GM18909 (cell line): ENCODE data around the gene EIF4G3.
"Not testable (repeated sequence)": the region's sequence is repeated elsewhere in the genome, so short reads cannot be mapped to it uniquely, and the experiment has no call there.

Experiments
- ATAC-seq: cut with Tn5 transposase; IDR thresholded peaks from one replicate; pipeline ENCODE4 v1.9.1; 2021; ENCODE audit warnings: mild to moderate bottlenecking; ENCODE audit not compliant: unreplicated experiment, poor library complexity

The EIF4G3 gene

DNA sequence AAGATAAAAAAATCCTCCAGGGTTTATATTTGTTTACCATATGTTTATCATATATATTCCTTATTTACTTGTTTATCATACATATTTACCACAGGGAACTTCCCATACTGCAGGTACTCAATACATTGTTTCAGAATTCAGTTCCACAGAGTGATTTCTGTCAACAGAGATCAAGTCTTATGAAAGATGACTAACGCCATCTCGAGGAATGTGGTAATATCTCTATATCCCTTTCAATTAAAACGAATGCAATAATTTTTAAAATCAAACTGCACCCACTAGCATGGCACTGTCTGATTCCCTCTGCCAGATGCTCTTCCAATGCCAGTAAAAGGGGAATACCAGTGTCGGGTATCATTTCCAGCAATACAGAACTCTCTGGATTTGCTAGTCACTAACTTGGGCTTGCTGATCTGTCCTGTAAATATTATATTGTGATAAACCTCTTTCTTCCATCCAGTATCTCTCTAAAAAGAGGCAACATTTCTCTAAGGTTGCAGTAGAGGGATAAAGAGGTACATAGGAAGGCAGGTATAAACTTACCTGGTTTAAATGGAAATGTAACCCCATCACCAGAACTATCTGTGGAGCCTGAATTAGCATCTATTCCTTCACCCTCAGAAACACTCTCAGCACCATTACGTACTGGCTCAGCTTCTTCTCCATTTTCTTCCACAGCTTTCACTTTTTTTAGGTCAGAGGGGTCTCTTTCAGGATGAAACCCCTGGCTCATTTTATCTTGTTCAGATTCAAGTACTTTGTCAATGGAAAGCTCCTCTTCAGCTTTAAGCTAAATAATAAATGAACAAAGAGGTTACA is 277.3 kb downstream of the EIF4G3 start:
- no peak for ATAC-seq

- ATAC-seq = no peak
These were observed 279.9 kb downstream of the EIF4G3 start for GRCh38 chr1:20896826-20897225.

DNA sequence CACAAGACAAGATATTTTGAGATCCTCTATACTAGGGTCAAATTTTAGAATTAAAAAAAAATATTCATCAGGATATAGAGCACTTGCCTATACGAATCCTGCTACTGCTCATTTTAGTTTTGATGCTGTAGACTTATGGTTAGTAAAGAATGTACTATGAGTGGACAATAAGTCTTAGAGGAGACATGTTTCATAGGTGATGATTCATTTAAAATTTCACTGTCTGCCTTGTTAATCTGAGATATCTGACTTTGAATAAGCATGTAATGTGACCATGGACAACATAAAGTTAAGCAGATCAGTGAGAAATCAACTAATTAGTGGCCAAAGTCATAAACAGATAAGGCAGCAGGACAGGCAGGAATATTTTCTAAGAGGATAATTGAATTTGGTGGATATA is 282.8 kb downstream of the EIF4G3 start:
- no peak for ATAC-seq

DNA sequence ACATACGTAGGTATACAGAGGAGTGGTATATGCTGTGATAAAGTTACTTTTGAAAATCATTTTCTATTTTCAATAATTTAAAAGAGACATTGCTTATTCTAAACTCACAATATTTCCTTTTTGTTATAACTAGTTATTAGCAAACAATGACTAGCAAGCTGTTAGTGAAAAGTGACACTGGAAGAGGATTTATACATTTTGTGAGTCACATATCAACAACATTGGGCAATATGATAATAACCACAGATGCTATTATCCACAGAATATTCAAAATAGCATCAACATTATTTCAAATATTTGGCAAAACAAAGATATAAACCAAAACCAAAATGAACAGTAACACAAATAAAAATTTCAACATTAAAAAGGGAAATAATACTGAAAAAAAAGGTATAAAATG is 285.6 kb downstream of the EIF4G3 start:
- no peak for ATAC-seq

DNA sequence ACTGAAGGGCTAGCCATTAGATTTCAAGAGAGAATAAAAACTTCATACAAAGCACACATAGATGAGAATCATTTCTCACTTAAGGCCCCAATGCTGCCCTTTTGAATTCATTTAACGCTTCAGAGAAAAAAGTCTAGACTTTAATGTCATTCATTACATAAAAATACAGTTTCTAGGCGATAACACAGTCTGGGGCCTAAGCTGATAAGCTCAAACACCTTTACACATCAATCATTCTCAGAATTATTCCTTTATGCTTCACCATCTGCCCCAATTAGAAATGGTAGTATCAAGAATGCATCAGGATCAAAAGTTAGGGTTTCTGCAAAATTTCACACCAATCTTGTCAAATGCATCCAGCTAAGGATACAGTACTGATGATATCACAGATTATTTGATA is 289.5 kb downstream of the EIF4G3 start:
- no peak for ATAC-seq

DNA sequence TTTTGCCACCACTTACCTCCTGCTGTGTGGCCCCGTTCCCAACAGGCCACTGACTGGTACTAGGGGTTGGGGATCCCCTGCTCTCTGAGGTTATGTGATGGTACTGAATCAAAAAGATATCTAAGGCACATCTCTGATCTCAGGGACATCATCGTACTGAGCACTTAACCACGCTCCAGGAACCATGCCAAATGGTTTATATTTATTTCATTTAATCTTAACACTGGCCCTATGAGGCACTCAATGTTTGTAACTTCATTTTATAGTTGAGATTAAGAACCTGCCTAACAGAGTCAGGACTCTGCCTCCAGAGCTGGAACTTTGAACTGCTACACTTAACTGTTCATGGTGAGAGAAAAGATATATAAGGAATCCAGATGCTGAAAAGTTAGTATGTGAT is 291.6 kb downstream of the EIF4G3 start:
- no peak for ATAC-seq

DNA sequence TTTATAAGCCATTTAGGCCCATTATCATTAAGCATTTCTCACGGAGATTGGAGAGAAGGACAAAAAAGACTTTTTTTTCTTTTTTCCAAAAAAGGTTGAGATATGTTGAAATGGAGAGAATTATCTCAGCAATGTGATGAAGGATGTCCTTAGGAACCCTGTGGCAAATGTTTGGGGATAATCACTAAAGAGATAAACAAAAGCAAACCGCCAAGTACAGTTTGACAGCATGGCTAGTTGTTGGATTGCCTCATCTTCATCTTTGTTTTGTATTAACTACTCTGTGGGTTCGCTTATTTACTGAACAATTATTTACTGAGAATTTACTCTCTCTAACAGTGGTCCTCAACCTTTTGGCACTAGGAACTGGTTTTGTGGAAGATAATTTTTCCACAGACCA is 292.2 kb downstream of the EIF4G3 start:
- ATAC-seq = no peak

DNA sequence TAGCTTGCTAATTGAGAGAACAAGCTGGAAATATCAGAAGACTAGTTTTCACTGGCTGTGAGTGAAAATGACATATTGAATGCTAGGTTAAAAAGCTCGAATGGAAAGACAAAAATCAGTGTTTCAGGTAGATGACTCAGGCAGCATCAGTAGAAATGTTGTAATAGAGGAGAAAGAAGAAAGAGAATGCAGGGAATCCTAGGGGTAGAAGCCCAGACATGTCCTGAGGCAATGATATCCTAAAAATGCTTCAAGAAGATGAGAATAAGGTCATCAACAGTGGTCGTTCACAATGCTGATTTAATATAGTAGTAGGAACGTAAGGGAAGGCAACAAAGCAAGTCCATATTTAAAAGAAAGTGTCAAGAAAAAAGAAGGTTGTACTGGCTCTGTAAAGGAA is 292.9 kb downstream of the EIF4G3 start:
- no peak for ATAC-seq

- ATAC-seq = no peak
These were observed 293.9 kb downstream of the EIF4G3 start for GRCh38 chr1:20882837-20883236.

DNA sequence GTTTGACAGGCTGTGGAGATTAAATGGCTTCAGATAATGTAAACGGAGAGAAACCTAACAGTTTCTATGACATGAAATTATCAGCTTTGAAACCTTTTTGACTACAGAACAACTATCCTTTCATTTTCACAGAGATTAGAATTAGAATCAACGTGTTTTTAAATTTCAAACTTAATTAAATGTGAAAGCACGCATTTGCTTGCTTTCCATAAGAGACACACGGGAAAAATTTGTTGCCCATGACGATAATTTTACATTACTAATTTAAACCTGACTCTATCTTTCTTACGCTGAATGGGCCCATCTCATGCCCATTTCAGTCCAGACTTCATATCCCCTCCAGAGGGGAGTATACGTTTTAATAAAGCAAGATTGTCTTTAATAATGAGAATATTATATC is 297.9 kb downstream of the EIF4G3 start:
- no peak for ATAC-seq

- ATAC-seq = no peak
These were observed 301.3 kb downstream of the EIF4G3 start for GRCh38 chr1:20875198-20875973.

DNA sequence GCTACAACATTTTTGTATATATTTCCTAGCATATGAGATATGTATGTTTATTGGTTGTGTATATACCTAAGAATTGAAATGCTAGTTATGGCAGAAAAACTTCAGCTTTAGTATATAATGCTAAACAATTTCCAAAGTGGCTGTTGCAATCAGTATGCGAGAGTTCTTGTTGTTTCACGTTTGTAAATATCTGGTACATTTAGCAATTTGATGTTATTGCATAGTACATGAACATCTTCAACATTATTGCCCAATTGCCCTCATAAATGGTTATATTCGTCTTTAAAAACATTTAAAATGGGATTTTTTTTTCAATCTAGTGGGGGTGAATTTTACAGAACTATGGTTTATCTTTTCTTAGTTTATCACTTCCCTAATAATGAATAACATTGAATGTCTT is 303.4 kb downstream of the EIF4G3 start:
- ATAC-seq = no peak

DNA sequence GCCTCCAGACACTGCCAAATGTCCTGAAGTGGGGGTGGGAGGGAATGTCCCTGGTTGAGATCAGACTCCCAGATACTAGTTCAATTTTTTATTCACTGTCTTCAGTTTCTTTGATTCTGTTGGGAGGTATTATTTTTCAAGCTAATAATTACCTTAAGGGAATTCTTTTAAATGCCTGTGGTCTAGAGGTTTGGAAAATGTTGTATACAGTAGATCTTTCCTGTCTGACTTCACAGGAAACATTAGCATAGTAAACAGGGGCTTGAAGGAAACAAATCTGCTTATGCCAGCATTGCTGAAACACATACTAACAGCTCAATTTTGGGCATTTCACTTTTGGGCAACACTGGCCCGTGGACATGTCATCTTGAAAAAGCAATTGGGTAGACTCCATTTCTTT is 305.3 kb downstream of the EIF4G3 start:
- no peak for ATAC-seq

DNA sequence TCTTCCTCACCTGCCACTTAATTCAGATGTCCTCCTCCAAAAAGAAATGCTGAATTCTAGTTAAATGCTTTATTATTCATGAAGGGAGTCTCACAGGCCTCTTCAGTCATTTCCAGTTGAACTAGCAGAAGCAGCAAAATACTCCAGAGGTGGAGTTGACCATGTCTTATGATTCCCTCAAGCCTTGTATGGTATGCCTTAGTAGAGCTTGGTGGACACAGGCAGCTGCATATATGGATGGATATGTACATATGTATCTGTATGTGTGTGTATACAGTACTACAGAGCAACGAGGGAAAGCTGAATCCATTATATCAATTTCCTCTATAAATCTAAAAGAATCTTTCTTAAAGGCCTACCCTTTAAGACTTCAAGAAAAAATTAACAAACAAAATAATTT is 306.0 kb downstream of the EIF4G3 start:
- no peak for ATAC-seq

- no peak for ATAC-seq
These were observed 308.4 kb downstream of the EIF4G3 start for GRCh38 chr1:20868263-20868662.

DNA sequence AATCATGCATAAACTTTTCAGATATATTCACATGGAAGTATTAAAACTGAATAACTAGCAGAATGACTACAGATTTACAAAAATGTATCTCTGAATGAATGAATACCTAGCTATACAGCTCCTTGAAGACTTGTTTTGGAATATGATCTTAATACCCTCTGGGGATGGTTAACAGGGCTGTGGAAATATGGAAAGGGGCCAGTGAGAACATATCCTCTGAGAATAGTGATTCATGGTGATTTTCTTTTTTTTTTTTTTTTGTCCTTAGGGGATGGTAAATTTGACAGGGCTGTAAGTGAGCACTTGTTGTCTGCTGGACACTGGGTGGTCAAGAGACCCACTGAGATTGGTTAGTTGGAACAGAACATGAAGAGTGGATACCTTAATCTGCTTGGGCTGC is 308.9 kb downstream of the EIF4G3 start:
- ATAC-seq = no peak

DNA sequence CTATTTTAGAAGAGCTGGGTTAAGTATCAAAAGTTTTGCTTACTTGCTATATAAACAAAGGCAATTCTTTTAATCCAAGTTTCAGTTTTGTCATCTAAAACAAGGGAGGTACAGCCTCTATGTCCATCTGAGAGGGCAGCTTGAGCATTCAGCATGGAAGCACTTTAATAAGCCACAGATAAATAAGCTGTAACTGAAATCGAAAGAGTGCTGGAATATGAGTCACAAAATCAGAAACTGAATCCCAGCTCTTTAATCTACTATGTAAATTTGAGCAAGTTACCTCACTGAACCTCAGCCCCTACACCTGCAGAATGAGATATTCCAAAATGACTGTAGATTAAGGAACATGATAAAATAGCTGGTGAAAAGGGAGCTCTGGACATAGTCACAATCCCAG is 309.6 kb downstream of the EIF4G3 start:
- no peak for ATAC-seq

GRCh38 chr1:20865001-20865400 is 311.7 kb downstream of the EIF4G3 start:
- ATAC-seq = no peak

GRCh38 chr1:20854529-20854928 is 322.2 kb downstream of the EIF4G3 start:
- ATAC-seq = no peak

DNA sequence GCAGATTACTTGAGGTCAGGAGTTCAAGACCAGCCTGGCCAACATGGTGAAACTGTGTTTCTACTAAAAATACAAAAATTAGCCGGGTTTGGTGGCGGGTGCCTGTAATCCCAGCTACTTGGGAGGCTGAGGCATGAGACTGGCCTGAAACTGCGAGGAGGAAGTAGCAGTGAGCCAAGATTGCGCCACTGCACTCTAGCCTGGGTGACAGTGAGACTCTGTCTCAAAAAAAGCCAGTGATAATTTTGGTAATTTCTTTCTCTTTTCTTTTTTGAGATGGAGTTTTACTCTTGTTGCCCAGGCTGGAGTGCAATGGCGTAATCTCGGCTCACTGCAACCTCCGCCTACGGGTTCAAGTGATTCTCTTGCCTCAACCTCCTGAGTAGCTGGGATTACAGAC is 324.9 kb downstream of the EIF4G3 start:
- not testable (repeated sequence) for ATAC-seq

DNA sequence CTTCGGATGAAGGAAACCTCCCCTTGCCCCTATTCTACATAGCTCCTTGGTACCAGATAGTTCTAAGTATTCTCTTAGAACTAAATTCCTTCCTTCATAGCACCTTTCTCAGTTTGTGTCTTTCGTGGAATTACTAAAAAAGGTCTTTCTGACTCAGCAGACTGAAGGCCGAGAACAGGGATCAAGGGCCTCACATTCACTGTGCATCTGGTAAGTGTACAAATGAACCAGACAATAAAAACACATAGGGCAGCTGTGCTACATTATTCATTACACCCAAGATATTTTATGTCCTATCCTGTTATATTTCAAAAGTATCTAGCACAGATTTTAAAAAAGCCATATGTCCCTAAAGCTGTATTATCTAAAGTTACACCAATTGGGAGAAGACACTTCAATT is 326.7 kb downstream of the EIF4G3 start:
- ATAC-seq = no peak

DNA sequence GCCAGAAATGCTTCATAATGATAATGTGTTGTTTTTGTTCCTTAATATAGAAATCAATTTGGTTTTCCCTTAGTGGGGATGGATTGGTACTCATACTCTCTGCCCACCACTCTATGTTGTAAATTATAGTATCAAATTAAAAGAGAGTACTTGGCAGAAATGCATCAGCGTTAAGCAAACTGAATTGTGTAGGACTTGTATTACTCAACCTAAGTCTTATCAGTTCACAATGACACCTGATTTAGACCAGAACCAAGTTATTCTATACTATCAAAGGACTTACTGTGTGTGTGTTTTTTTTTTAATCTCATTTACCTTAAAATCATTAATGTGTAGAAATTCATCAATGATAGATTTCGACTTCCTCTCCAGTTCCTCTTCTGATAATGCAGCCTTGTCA is 327.6 kb downstream of the EIF4G3 start:
- ATAC-seq = no peak
